Mammary epithelial cell (primary cell): ENCODE results near the gene DDHD1.

ENCODE experiments used
- CTCF ChIP-seq, 2 donors: IDR thresholded peaks in 1 of 2; conservative IDR thresholded peaks in 1 of 2; 2 replicates each; pipeline ENCODE4 v1.5.1; 2011 to 2012; ENCODE audit warnings: inconsistent platforms in 2 of 2, low read length in 2 of 2, mild to moderate bottlenecking in 2 of 2, control low read depth in 1 of 2, low read depth in 1 of 2; ENCODE audit not compliant: insufficient read depth in 1 of 2; ENCODE audit errors: extremely low read depth in 1 of 2
- EZH2 ChIP-seq: IDR thresholded peaks from 2 replicates; pipeline ENCODE4 v1.6.1; 2012; ENCODE audit warnings: low read length, inconsistent platforms, borderline replicate concordance

GRCh38 chr14:53006931-53007562 is 146.1 kb downstream of the DDHD1 start:
- TF ChIP-seq EZH2 (no peak), CTCF (conservative IDR thresholded peaks at IDR 0.05 in 1 of 2, IDR thresholded peaks at IDR 0.05 in 1 of 2; ENCODE audit: extremely low read depth in 1 of 2, insufficient read depth in 1 of 2, low read depth in 1 of 2, low read length in 2 of 2) (no peak)
